Liver (tissue), 9 donors: ENCODE results near the gene LRRC71. TPM values are rescaled to one million over a fixed set of nuclear protein-coding genes. Genes with fewer than 3 reads are reported as not detected.

Experiments used
- DNase-seq: peaks from one replicate; pipeline ENCODE4 v3.0.0-alpha.2; 2017; ENCODE audit warnings: low spot score
- H3K27ac ChIP-seq, 2 donors: one replicate each; pipeline ENCODE4 v1.7.0; 2013; ENCODE audit warnings: inconsistent platforms in 2 of 2, low read length in 2 of 2, control low read depth in 1 of 2, low read depth in 1 of 2, mild to moderate bottlenecking in 1 of 2
- H3K27me3 ChIP-seq, 4 donors: one replicate each; pipeline versions ENCODE4 v1.6.1 to v1.7.0; 2013; ENCODE audit warnings: low read length in 3 of 4, inconsistent platforms in 1 of 4, mild to moderate bottlenecking in 1 of 4, moderate library complexity in 1 of 4; ENCODE audit not compliant: control insufficient read depth in 4 of 4, insufficient read depth in 4 of 4
- H3K36me3 ChIP-seq, 4 donors: one replicate each; pipeline versions ENCODE4 v1.6.1 to v1.7.0; 2013; ENCODE audit warnings: low read length in 3 of 4, mild to moderate bottlenecking in 3 of 4, low read depth in 1 of 4, moderate library complexity in 1 of 4; ENCODE audit not compliant: control insufficient read depth in 4 of 4, insufficient read depth in 3 of 4
- H3K4me1 ChIP-seq, 4 donors: one replicate each; pipeline versions ENCODE4 v1.6.1 to v1.7.0; 2013; ENCODE audit warnings: low read length in 3 of 4, mild to moderate bottlenecking in 3 of 4, moderate library complexity in 1 of 4; ENCODE audit not compliant: control insufficient read depth in 4 of 4, insufficient read depth in 4 of 4
- H3K4me3 ChIP-seq, 3 donors: one replicate each; pipeline versions ENCODE4 v1.6.1 to v1.7.0; 2013; ENCODE audit warnings: low read length in 3 of 3, control low read depth in 1 of 3, low read depth in 1 of 3, mild to moderate bottlenecking in 1 of 3
- H3K9ac ChIP-seq, 2 donors: one replicate each; pipeline ENCODE4 v1.7.0; 2013; ENCODE audit warnings: low read length in 2 of 2, mild to moderate bottlenecking in 2 of 2, moderate library complexity in 2 of 2, control low read depth in 1 of 2, low read depth in 1 of 2
- H3K9me3 ChIP-seq, 4 donors: one replicate each; pipeline versions ENCODE4 v1.6.1 to v1.7.0; 2013; ENCODE audit warnings: low read length in 3 of 4; ENCODE audit not compliant: control insufficient read depth in 4 of 4
- ATF3 ChIP-seq: IDR thresholded peaks from 2 replicates; pipeline ENCODE4 v1.6.1; 2016; ENCODE audit warnings: antibody characterized with exemption
- CTCF ChIP-seq: fragments of 150-350 bp; IDR thresholded peaks from 2 replicates; pipeline ENCODE4 v1.5.1; 2017; ENCODE audit warnings: improper control_type of control experiment, low read depth, low read length; ENCODE audit not compliant: missing input control
- EGR1 ChIP-seq, 2 donors: IDR thresholded peaks; 2 replicates each; pipeline ENCODE4 v1.6.1; 2016 to 2018; ENCODE audit warnings: antibody characterized with exemption in 2 of 2, low read depth in 2 of 2
- FOXA1 ChIP-seq: IDR thresholded peaks from 2 replicates; pipeline ENCODE4 v1.6.1; 2016; ENCODE audit warnings: antibody characterized with exemption
- FOXA2 ChIP-seq: IDR thresholded peaks from 2 replicates; pipeline ENCODE4 v1.6.1; 2016; ENCODE audit warnings: antibody characterized with exemption
- GABPA ChIP-seq, 2 donors: IDR thresholded peaks in 1 of 2; conservative IDR thresholded peaks in 1 of 2; 2 replicates each; pipeline ENCODE4 v1.6.1; 2016; ENCODE audit warnings: antibody characterized with exemption in 2 of 2, mild to moderate bottlenecking in 1 of 2, moderate library complexity in 1 of 2
- HNF4A ChIP-seq, 2 donors: conservative IDR thresholded peaks; 2 replicates each; pipeline ENCODE4 v1.6.1; 2016; ENCODE audit warnings: antibody characterized with exemption in 2 of 2, mild to moderate bottlenecking in 2 of 2
- HNF4G ChIP-seq: IDR thresholded peaks from 2 replicates; pipeline ENCODE4 v1.6.1; 2016; ENCODE audit warnings: antibody characterized with exemption
- JUND ChIP-seq, 2 donors: IDR thresholded peaks; 2 replicates each; pipeline ENCODE4 v1.6.1; 2016; ENCODE audit warnings: antibody characterized with exemption in 2 of 2
- MAX ChIP-seq: IDR thresholded peaks from 2 replicates; pipeline ENCODE4 v1.6.1; 2016; ENCODE audit warnings: antibody characterized with exemption
- NR2F2 ChIP-seq: IDR thresholded peaks from 2 replicates; pipeline ENCODE4 v1.6.1; 2016; ENCODE audit warnings: antibody characterized with exemption
- RAD21 ChIP-seq, 2 donors: IDR thresholded peaks; 2 replicates each; pipeline ENCODE4 v1.6.1; 2016; ENCODE audit warnings: antibody characterized with exemption in 2 of 2, mild to moderate bottlenecking in 2 of 2
- REST ChIP-seq: IDR thresholded peaks from 2 replicates; pipeline ENCODE4 v1.6.1; 2016; ENCODE audit warnings: antibody characterized with exemption, mild to moderate bottlenecking
- RXRA ChIP-seq, 2 donors: IDR thresholded peaks; 2 replicates each; pipeline ENCODE4 v1.6.1; 2017 to 2018; ENCODE audit warnings: antibody characterized with exemption in 2 of 2, mild to moderate bottlenecking in 1 of 2
- SP1 ChIP-seq: IDR thresholded peaks from 2 replicates; pipeline ENCODE4 v1.6.1; 2018; ENCODE audit warnings: antibody characterized with exemption, mild to moderate bottlenecking
- TAF1 ChIP-seq: conservative IDR thresholded peaks from 2 replicates; pipeline ENCODE4 v1.6.1; 2016; ENCODE audit warnings: antibody characterized with exemption, mild to moderate bottlenecking
- ZBTB33 ChIP-seq: IDR thresholded peaks from 2 replicates; pipeline ENCODE4 v1.6.1; 2016; ENCODE audit warnings: antibody characterized with exemption
- WGBS: extraction: QIAGEN DNeasy Blood & Tissue Kit; methylation state at CpG from one replicate; pipeline ENCODE4 v1.1.7; 2013; 5-methylcytosine and 5-hydroxymethylcytosine counted together
- polyA plus RNA-seq, 2 donors: library from polyadenylated mRNA; stranded (reverse) in 1 of 2; unstranded in 1 of 2; fragments of 200-250 nt in 1 of 2; fragments of >200 nt in 1 of 2; fragmentation: Nextera tagmentation in 1 of 2; extraction: Ambion mirVana in 1 of 2; gene quantifications; one replicate each; pipeline versions ENCODE4 v1.2.1 to v1.2.3, GENCODE V29; 2013 to 2015
- total RNA-seq, 2 donors: library from RNA; depleted of rRNA; stranded (reverse); fragments of >200 nt; gene quantifications; one replicate each; pipeline ENCODE4 v1.2.3, GENCODE V29; 2014
- donor health status: healthy.
- donor health status: healthy.
- donor health status: healthy.
- donor health status: healthy.
- donor health status: healthy.

LRRC71 gene
- total and polyA plus RNA-seq, 4 donors, result 0.10 TPM; not detected in 3

GRCh38 chr1:156957634-156958033 is 37.2 kb downstream of the LRRC71 start (continued):
- no peak for TF ChIP-seq TAF1
- no peak for TF ChIP-seq HNF4A (conservative IDR thresholded peaks at IDR 0.05)
- no peak for TF ChIP-seq MAX
- no peak for TF ChIP-seq REST
- no peak for TF ChIP-seq NR2F2
- TF ChIP-seq ATF3, result no peak
- no peak for TF ChIP-seq GABPA (IDR thresholded peaks at IDR 0.05 in 1 of 2, conservative IDR thresholded peaks at IDR 0.05 in 1 of 2)

GRCh38 chr1:156958247-156958714 is 37.8 kb downstream of the LRRC71 start:
- Histone ChIP-seq H3K36me3 (peaks cover 12 to 79% (median 55%) of the 10 kb centered on the region in 4 donors), H3K4me3 (no peak overlapping the region), H3K27me3 (no peaks in the 10 kb centered on the region), H3K9me3 (no peaks in the 10 kb centered on the region), H3K27ac (no peak overlapping the region), H3K4me1 (no peaks in the 10 kb centered on the region), H3K9ac (no peak overlapping the region)
- no peak for DNase-seq
- 71% methylated on average over 2 of the region's 2 CpGs for WGBS
- TF ChIP-seq ATF3 (no peak), NR2F2 (no peak), TAF1 (no peak), HNF4G (no peak), FOXA1 (no peak), CTCF (no peak), JUND (IDR thresholded peaks at IDR 0.05) (no peak), ZBTB33 (no peak), REST (no peak), RXRA (IDR thresholded peaks at IDR 0.05) (no peak), GABPA (IDR thresholded peaks at IDR 0.05 in 1 of 2, conservative IDR thresholded peaks at IDR 0.05 in 1 of 2) (no peak), MAX (no peak), SP1 (no peak), HNF4A (conservative IDR thresholded peaks at IDR 0.05) (no peak), RAD21 (IDR thresholded peaks at IDR 0.05) (no peak), EGR1 (IDR thresholded peaks at IDR 0.05; ENCODE audit: low read depth in 2 of 2) (no peak), FOXA2 (no peak)
